ENCODE measurements around the gene STX8.

STX8 gene

DNA sequence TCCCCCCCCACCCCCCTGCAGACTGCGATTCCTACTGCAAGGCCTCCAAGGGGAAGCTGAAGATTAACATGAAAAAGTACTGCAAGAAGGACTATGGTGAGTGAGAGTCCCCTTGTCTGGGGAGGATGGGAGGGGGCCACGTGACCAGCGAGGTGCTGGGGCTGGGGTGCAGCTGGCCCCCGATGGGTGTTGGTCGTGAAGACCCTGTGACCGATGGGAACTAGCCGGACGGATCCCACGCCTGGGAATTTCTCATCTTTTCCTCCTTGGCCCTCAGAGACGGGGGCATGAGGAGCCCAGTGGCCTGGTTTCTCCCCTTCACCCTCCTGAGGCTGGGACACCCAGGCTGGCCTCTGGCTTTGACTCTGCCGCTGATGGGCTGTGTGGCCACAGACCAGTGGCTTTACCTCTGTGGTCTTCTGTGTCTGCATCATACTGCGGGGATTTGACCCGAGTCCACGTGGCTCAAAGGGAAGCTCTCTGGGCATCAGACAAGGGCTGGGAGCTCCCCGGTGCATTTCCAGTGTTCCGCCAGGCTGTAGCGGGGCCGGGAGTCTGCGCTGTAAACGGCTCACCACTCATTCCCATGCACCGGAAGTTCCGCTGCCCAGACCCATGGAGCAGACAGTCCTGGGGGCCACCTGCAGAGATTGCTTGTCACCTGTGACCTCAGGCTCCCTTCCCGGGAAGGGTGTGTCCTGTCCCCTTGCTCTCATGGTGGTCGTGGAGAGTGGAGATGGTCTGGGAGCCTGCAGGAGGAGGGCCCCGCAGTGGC lies 354.3 kb downstream of the STX8 start:
- DNase-seq, result no peak

DNA sequence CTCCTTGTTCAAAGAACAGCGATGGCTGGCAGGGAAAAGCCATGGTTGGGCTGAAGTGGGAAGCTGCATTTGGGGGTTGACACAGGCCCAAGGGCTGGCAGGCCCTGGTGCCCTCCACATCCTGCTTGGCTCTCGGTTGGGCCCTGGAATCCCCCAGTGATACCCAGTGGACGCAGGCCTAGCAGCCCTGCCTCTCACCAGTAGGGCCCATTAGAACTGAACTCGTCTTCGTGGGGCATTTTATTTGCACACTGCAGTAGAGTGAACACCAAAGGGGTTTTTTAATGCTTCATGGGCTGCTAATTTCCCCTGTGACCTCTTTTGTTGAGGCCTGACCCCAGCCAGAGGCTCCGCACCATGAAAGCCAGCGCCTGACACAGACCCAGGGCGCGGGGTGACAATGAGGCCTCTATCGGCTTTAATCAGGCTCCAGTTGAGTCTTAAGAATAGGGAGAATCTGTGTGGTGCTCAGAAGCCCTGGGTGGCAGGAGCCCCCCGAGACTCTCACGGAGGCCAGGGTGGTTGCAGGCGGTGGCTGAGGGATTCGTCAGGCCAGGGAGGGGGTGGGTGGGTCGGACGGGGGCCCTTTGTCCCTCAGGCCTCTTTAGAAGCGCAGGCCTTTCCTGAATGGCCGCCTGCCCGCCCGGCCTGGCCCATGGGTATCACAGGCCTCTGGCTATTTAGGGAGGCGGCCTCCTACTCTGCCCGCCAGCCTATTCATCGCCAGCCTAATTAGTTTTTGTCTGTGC lies 355.0 kb downstream of the STX8 start:
- DNase-seq, result no peak

DNA sequence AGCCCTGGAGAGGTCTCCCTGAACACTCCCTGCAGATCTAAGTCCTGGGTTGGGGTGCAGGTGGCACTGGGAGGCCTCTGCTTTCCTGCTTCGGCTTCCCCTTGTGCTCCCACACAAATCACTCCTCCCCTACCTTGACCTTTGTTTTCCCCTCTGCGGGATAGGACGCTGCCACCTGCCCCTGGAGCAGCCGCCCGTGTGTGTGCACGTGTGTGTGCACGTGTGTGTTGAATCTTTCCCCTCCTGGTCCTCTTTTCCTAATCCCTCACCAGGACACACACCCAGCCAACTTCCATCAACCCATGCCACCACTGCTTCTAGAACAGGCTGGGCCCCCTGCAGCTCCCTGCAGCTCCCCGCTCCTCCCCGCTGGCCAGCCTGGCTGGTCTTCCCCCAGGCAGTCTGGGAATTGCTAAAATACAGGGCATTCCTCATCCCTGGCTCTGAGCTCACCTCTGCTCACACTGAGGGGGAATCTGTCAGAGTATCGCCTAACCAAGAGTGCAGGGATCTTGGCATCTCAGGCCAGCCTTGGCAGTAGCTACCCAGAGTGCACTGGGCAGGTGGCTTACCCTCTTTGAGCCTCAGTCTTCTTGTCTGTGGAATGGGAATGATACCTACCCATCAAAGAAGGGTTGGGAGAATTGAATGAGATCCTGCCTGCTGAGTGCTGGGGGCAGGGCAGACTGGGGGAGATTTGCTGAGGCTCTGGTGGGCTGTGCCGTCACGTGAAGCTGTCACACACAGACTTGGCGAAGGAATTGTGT lies 355.8 kb downstream of the STX8 start:
- no peak for DNase-seq

DNA sequence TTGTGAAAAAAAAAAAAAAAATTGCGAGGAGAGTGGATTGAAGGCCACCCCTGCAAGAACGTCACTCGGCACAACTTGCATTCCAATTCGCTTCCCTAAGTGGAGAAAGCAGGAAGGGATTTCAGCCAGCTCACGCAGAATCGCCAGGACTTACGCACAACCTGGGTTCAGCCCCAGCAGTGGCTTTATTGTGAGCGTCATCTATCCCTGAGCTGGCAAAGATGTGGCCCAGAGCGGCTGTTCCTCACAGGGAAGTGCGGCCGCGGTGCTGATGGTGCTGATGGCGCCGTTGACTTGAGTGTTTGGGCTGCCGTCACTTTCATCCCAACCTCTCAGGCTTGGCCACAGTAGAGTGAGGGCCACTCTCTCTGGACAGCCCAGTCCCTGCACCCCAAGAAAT lies 356.7 kb downstream of the STX8 start:
- no peak for DNase-seq

DNA sequence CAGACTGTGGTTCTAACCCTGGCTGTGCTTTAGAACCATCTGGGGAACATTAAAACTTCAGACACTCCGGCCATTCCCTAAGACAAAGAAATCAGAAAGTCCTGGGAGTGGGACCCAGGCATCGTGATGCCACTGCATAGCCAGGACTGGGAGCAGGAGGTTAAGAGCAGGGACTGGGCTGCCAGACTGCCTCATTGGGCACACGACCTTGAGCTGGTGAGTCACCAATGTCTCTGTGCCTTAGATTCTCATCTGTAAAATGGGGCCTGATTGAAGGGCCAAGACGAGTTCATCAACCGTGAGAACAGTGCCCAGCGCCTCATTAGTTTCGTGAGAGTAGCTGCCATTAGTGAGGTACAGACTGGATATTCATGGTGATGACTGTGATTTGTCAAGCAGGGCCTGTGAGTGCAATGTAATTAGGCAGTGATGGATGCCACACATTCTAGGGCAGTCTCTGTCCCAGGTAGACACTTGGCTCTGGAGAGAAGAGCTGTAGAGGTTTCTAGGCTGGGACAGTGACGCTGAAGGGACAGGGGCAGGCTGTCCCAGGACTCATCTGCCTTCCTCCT lies 357.5 kb downstream of the STX8 start:
- DNase-seq, result no peak

DNA sequence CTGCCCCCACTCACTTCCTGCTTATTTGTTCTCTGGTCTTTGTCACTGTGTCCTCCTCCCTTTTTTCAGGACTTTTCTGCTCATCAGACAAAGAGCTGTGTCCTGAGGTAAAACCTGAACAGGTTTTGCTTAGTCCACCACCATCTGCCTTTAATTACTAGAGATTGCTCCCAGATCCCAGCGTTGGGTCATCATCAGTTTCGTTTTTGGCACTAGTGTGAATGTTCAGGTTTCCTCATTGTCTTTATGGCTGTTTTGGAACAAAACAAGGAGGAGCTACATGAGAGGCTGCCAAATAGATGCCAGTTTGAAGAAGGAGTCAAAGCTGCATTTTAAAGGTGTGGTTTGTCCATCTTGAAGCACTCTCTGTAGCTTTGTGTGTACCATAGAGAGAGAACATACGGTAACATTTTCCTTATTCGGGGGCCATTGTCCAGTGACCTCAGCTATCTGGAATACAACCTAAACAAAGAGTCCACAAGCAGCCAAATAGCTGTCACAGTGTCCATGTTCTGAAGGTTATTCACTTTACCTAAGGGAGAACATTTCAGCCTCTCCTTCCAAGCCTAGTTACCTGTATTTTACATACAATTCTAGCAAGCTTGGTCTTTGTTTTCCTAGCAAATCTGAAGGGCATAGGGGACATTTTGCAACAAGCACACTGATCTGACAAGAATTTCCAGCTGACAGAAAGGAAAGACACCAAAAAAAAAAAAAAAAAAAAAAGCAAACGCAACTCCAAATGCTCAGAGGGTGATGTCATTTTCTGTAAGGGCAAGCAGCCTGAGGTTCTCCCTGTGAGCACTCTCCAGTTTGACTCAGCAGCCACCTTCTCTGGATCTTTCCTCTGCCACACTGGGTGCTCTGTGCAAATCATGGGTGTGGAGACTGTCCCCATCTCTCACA lies 358.2 kb downstream of the STX8 start:
- DNase-seq, result no peak

DNA sequence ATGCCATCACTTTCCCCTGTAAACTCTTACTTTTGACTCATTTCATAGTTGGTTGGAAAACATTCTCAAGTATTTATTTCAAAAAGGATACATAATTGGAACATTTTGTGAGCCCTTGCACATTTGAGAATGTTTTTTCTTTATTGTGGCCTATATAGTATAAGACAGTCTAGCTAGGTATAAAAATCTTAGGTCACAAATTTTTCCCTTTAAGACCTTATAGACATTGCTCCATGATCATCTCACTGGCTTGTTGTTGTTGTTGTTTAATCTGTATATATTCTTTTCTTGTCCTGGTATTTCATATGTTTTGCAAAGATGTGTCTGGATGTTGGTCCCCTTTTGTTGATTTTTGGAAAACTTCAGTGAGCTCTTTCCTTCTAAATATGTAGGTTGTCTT lies 360.2 kb downstream of the STX8 start:
- DNase-seq, result no peak

DNA sequence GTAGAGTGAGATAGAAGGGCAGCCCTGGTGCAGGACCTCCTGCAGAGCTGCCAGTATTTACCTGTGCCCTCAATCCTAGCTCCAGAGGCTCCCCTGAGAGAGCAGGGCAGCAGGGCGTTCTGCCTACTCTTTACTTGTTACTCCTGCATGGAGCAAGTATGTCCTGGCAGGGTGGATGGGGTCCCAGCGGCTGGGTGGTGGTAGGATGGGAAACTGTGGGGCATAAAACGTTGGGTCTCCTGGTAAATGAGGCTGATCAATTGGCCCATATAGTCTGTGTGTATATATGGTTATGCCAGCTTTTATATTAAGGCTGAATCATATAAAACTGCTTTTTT lies 362.3 kb downstream of the STX8 start:
- no peak for DNase-seq

DNA sequence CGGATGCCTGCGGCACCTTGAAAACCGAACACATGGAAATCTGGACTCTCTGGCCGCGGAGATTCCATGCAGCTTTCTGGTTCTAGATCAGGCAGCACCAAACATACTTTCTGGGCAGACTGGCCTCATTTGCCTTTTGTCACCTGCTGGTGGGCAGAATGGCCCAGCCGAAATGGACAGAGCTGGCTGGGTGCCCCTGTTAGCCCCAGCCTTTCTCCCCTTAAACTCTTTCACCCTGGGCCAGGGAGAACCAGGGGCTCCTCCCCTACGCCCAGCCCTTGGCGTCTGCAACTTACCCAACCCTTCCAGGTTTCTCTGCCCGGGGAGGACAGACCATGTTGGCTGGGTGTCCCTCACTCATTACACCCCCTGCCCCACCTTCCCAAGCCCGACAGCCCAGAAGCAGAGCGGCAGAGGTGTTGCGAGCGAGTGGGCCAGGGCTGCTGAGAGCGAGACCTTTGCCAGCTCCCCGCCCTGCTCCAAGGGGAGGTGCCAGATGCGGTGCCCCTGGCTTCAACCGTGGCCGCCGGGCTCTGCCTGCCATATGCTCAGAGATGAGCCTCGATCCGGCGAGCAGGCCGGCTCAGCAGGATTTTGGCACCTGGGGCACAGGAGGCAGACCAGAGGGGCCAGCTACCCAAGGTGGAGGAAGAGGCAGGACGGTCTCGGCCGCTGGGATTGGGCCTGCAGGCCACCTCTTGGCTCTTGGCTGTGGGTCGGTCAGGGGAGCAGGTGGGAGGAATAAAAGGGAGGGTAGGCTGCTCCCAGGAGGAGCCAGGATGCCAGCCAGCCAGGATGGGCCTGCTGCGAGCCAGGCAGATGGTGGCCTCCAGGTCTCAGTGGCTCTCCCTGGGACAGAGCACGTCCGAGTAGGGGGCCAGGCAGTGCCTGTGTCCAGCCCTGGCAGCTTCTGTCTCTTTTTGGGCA lies 363.0 kb downstream of the STX8 start:
- DNase-seq, result no peak

DNA sequence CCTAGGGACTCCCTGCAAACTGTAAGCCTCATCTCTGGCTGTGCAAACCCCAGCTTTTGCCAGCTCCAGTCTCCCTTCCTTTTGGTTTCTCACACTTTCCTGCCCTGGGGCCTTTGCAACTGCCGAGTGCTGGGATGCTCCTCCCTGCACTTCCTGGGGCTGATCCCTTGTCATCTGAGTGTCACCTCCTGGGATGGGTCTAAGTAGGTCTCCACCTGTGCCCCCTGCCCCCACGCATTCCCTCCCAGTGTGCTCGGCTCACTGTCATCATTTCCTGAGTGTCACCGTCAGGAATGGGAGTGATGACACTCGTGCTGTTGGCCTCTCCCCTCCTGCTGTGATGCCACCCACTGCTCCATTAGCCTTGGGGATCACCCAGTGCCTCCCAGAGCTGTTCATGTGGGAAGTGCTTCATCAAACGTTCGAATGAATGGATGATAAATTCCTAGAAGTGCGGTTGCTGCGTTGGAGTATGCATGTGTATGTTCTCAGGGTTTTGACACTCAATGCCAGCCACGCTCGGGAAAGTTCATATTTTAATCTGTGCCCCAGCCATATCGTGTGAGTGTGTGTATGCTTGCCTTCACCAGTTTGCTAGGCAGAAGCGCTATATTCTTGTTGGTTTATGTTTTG lies 364.4 kb downstream of the STX8 start:
- DNase-seq, result no peak

DNA sequence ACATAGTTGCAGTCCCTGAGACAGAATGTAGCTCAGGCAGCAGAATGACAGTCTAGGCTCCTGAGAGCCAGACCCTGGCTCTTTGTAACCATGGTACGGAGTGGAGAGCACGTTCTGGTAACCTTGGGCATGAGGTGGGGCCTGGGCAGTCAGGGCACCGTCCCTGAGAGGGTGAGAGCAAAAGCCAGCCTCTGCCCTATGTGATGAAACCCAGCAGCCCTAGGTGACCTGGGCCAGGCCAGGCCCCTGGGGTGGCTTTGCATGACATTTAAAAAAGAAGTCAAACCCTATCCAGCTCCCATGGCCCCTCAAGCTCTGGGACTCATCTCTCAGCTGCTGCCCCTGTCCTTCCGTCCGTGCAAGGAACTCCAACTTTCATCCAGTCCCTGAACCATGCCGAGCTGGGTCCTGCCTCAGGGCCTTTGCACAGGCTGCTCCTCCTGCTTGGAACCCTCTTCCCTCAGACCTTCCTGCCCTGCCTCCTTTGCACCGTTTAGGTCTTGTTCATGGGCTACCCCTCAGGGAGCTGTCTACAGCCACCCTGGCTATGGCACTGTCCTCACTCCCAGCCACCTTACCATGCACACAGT lies 365.7 kb downstream of the STX8 start:
- DNase-seq, result no peak

DNA sequence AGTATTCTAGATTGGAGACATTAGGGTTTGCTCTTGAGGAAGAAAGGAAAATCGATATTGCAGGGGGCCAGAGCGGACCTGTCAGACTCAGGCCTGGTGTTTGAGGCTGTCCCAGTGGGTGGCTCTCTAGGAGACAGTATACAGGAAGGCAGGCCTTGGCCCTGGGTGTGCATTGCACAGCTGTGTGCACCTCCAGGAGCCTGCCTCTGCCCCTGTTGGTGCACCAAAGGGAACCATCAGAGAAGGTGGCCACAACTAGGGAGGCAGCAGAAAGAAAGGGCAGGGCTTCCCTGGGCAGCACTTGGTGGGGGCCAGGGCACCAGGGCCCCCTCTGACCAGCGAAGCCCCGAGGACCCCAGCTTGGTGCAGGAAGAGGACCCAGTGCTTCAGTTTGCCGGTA lies 366.3 kb downstream of the STX8 start:
- no peak for DNase-seq

DNA sequence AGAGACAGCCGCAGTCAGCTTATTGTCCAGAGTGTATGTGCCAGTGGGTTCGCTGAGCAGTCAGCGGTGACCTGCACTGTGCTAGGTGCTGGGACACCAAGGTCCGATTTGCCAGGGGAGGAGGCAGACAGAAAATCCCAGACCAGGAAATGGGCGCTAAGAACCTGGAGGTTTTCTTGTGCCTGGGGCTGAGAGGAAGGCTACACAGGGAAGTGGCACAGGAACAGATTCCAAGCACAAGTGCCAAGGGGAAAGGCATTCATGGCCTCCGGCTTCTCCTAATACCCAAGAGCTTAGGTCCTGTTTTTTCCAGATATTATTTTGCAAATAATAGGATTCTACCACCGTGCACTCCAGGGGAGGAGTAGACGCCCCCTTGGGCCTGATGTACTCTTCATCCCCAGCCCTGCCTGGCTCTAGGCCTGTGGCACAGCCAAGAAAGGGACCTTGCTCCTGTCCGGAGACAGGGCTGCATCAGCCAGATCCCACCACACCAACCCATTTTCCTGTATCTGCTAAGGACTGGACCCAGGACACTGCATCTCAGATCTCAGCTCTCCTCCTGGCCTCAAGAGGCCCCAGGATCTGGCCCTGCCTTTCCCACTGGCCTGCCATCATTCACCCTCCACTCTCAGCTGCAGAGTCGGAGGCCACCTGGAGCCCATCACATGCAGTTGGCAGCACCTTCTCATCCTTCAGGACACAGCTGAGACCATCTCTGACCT lies 367.1 kb downstream of the STX8 start:
- no peak for DNase-seq

DNA sequence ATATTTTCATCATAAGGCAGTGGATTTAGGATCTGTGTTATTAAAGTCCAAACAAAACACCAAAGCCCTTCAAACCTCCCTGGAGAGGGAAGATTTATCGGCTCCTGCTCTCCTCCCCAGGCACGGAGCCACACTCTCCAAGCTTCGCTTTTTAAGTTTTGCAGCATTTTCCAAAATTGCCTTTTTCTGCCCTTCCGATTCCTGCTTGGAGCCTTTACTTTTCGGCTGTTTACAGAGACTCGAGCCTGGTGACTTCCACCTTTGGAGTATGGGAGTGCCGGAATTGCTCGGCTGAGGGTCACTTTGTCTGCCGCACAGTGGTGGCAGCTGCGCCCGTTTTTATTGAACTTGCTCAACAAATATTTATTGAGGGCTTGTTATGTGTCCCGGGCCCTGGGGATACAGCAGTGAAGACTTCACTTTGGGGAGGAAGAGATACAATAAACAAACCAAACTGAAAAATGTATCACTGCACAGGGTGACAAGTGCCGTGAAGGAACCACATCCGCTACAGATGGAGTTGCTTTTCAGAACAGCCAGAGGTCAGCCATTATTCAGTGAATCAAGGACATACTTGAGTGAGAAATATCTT lies 368.8 kb downstream of the STX8 start:
- no peak for DNase-seq

DNA sequence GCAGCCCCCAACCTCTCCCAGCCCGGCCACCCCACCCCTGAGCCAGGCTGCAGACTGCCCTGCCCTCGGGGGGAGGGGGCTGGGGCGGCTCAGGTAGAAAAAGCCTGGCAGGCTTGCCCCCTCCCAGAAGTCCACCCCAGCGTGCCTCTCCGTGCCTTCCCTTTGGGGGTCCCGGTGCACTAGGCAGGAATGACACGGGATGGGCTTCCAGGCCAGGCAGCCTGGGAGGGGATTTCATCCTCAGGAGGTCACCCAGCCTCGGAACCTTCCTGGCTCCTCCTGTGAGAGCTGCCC lies 369.3 kb downstream of the STX8 start:
- DNase-seq, result no peak

DNA sequence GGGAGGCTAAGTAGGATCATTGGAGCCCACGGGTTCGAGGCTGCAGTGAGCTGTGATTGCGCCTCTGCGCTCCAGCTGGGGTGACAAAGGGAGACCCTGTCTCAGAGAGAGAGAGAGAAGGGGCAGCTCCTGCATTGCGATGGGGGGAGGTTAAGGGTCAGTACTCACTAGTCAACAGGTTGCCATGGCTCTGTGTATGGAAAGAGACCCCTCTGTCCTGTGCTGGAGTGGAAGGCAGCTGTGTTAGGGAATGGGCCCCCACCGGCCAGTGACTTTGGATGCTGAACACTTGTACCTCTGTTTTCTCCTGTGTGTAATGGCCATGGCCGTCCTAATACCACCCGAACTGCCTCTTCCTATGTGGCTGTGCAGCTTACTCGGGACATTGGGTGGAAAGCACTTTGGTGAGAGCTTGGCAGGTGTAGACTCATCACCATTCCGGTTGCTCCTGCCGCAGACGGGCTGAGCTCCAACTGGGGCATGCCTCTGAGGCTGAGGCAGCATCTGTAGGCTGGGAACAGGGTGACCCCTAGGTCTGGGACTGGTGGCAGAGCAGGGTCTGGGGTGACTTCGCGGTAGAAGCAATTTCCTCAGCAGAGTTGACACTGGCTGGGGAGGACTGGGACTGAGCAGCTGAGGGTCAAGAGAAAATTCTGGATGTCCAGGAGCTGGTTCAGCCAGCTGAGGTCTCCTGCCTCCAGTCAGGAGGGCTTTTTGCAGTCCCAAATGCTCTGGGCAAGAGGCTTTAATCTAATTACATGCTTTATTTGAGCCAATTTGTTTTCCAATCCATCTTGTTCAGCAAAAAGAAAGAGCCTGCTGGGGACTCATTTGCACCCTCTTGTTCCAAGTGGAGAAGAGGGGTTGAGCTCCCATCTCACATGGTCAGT lies 369.9 kb downstream of the STX8 start:
- no peak for DNase-seq

DNA sequence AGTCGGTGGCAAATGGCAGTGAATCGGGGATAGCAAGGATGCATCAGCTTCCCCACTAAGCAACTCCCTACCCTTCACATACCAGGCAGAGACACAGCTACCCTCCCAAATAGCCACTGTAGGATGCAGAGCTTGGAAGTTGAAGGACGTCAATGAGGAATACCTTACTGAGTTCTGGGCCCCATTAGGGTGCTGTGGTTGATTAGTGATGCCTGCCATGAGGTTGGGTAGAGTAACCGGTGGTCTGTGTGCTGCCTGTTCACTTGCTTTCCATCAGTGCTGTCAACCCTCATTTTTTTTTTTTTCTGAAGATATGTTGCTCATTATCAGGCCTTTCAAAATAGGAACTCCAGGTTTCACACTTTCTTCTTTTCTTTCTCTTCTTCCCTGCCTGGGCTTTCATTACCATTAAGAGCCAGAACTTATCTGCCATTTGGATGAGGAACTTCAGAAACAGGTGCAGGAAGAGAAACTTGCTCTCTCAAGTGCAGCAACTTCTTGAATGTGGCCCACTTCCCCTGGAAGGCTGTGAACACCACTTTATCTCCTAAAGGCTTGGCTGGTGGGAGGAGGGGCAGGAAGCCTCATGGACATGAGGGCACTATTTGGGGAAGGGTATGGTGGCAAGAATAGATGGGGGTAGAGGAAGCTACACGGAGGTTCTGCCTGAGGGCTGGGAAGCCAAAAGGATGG lies 370.8 kb downstream of the STX8 start:
- DNase-seq, result no peak
